ENCODE measurements around the gene RHOJ.
"Not testable (repeated sequence)": the region's sequence is repeated elsewhere in the genome, so short reads cannot be mapped to it uniquely, and the experiment has no call there.

Gene RHOJ

DNA sequence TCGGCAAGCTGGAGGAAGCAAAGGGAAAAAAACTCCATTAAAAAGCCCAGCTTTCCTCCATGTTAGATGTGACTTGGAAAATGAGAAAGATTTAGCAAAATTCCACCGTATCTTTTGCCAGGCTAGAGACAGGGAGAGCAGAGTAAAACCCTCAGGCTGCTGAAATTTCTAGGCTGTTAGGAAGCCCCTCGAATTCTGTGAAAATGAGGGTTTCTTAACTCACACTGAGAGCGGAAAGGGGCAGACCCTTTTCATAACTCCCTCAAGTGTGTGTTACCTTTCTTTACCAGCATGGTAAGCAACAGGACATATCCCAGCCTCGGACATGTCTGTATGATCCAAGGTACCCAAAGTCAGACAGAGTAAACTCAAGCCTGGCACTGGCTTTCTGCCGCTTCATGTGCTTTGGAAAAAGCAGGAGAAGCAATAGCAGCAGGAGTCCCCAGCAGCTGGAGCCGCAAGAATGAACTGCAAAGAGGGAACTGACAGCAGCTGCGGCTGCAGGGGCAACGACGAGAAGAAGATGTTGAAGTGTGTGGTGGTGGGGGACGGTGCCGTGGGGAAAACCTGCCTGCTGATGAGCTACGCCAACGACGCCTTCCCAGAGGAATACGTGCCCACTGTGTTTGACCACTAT is at the start of gene RHOJ:
Gene RHOJ (plus strand): TSS at position 37 of the 637 bp plus-strand sequence. CDS start 427 bp downstream, at position 464.
- DNase-seq: no peak

DNA sequence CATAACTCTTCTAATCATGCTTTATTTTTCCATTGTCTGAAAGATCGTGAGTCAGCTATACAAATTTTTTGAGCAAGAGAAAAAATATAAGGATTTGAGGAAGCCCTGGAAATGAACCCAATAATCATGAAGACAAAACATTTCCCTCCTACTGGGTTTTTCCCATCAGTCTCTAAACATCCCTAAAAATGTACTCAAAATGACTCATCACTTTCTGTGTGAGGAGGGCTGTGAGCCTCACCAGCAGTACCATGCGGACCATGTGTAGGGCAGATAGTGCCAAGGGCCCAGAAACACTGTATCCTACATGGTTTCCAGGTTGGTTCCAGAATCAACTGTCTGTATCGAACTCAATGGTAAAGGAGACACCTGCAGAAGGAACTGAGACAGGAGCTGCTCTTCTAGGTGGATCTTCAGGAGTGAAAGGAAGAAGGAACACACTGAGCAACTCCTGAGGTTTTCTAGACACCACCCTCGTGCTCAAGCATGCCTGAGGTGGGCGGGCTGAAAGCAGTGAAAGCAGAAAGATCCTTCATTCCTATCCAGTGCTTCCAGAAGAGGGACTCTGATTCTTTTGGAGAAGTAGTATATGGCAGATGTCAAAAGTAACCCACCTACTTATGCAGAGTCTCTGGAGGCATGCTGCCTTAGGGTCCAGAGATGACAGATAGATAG is 48.6 kb upstream of the RHOJ start:
- no peak for DNase-seq

DNA sequence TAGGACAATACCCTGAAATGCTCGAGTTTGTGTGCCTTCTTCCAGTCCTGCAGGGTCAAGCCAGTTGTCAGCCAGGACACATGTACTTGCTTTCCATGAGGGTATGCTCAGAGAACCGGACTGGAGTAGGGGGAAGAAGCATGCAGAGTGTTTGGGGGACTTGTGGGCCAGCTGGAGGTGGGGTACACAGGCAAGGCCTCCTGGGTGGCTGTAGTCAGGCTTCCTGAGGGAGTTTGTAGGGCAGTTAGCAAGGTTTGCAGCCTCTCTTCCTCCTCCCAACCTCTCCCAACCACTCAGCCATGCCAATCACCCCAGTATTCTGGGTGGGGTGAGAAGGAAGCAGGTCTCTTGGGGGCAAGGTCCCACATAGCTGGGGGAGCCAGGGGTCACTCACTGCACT is 47.0 kb upstream of the RHOJ start:
- no peak for DNase-seq

DNA sequence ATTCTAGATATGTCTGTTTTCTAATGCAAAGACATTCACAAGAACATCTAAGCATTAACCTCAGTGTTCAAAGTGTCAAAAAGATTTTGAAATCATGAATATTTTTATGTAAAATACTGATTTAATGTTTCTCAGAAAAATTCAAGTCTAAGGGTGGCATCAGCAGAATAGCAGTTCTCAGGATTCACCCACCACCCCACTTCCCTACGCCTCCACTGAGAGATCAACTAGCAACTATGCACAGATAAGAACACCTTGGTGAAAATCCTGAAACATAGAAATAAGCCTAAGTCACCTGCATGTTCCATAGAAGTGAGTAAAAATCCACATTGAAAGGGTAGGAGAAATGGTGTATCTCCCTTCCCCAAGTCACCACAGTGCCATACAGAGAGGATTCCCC is 40.9 kb upstream of the RHOJ start:
- DNase-seq: no peak

DNA sequence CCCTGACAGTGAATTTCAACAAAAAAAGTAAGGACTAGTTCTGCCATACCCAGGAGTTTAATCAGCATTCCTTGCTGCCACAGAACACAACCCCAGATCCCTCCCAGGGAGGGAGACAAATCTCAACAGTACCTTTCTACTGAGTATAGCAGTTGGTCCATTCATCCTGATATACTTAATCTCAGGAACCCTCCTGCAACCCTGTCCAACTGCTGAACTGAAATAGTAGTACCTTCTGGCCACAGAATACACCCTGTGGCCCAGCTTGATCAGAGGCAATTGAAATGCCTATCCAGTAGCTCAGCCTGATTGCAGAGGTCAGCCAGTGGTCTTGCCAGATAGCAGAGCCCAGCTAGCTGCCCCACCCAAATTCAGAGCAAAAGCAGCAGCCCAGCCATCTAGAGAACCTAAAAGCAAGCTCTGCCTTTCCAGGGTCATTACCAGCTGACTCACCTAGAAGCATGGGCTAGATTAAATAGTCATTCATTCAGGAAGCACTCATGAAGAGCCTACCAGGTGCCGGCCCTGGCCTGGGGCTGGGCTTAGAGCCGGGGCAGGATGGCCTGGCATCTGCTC is 40.0 kb upstream of the RHOJ start:
- DNase-seq: no peak

DNA sequence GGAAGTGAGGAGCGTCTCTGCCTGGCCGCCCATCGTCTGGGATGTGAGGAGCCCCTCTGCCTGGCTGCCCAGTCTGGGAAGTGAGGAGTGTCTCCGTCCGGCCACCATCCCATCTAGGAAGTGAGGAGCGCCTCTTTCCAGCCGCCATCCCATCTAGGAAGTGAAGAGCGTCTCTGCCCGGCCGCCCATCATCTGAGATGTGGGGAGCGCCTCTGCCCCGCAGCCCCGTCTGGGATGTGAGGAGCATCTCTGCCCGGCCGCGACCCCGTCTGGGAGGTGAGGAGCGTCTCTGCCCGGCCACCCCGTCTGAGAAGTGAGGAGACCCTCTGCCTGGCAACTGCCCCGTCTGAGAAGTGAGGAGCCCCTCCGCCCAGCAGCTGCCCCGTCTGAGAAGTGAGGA is 39.0 kb upstream of the RHOJ start:
- DNase-seq: not testable (repeated sequence)

DNA sequence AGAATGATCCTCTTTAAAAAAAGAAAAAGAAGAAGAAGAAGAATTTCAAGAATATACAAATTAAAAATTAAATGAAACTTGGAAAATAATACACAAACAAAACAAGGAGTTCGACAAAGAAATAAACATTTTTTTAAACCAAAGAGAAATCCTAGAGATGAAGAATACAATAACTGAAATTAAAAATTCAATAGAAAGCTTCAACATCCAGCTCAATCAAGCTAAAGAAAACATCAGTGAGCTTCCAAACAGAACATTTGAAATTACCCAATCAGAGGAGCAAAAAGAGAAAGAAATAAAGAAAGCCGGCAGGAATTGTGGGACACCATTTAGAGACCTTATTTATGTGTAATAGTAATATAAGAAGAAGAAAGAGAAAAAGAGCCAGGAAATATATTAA is 37.2 kb upstream of the RHOJ start:
- DNase-seq: no peak

DNA sequence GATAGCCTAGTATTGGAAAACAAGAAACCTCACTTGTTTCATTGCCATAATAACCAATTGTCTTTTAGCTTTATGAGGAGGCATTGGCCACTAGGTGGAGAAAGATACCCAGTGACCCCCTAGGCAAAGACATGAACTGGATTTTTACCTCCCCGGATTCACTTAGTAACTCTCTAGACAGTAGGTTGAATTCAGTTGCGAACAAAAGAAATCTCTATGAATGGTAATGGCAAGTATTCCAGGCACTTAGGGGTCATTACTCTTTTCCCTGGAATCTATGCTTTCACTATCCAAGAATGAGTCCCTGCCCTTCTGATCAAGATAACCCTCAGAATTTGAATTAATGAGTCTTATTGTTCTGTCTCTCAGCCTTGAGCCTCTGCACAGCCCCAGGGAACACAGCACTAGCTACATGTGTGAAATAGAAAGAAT is 29.5 kb upstream of the RHOJ start:
- DNase-seq: no peak

DNA sequence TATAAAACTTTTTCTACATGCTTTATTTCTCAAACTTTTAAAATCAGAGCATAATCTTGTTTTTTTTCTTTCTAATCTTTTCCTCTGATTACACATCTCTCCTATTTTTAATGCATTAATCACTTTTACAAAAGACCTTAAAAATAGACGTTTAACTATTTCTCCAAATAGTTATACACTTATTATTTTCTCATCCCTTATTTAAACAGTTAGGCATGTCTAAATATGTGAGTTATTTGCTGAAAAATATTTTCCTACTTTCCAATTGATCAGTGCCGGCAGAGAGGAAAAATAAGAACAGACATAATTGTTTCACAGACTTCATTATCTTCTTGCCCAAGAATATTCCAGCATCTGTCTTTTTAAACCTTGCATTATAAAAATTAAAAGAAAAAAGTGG is 28.7 kb upstream of the RHOJ start:
- no peak for DNase-seq

DNA sequence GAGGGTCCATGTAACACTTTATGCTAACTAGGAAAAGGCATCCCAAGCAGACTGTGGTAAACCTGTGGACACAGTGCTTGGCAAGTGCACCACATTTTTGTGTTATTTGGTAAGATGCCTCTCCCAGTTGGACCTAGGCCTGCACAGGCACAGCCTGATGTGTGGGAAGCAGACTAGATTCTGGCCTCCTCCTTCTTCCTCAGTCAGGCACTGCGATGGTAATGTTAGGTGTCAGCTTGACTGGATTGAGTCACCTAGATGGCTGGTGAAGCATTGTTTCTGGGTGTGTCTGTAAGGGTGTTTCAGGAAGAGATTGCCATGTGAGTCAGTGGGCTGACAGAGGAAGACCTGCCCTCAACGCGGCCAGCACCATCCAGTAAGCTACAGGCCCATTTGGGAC is 25.3 kb upstream of the RHOJ start:
- DNase-seq: no peak

DNA sequence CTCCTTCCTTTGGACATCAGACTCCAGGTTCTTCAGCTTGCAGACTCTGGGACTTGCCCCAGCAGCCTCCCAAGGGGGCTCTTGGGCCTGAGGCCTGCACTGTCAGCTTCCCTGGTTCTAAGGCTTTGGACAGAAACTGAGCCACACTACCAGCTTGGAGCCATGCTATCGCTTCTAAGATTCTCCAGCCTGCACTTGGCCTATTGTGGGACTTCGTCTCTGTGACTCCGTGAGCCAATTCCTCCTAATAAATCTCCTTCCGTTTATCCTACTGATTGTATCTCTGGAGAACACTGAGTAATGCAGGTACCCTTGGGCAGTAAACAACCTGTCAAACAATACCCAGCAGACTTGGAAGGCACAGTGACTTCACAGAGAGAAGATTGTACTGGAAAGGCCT is 24.9 kb upstream of the RHOJ start:
- no peak for DNase-seq

DNA sequence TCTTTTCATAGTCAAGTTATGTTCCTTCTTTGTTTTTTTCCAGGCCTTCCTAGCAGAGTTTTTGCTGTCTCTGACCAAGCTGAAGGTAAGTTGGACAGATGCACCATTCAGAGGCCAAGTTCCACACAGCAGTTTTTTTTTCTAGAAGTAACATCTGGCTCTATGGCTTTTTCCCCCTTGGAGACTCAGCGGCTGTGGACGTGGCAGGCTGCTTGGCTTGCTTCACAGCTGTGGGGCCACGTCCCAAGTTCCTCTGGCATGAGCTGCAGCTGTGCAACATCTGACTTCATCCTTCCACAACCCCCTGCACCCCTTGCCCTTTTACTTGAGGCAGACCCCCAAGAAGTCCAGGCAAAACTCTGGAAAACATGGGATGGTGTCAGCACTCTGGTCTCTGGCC is 24.2 kb upstream of the RHOJ start:
- DNase-seq: no peak

DNA sequence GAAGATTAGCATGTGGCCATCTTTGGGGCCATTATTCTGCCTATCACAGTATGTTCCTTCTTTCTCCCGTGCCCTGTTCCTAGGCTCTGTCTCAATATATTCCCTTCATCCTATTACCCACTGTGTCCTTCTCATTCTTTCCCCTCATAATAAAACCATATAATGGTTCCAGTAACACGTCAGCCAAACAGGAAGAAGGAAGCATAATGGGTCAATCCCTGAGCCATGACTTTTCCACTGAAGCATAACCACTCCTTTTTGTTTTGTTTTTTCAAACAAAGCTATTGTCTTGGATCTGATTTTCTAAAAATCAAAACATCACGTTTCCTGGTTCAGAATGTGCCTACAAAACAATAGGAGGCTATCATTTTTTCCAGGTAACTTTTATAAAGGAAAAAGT is 21.3 kb upstream of the RHOJ start:
- no peak for DNase-seq

DNA sequence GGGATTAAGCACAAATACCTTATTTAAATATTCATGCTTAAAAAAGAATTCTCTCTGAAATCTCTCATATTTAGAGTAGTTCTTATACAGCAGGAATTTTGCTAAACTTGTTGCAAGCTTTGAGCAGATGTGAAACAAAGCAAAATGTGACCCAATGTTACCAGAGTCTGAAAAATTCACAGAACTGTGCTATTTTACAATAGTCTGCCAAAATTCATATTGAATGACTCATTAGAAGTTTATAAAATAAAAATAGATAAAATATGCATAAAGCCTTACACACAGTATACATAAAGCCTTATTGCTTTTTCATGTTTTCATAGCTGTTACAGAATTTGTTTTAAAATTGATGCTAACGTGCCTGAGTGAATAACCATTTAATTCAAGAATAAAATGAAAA is 17.8 kb upstream of the RHOJ start:
- DNase-seq: no peak

DNA sequence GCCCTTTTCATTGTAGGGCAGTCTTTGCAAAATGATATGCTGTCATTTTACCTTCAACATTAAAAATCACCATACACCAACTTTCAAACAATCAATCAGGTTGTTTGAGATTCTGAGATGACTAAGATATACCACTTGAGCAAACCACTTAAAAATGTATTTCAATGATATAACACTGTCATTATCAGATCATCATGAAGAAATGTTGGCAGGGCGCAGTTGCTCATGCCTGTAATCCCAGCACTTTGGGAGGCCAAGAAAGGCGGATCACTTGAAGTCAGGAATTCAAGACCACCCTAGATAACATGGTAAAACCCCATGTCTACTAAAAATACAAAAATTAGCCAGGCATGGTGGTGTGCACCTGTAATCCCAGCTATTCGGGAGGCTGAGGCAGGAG is 13.0 kb upstream of the RHOJ start:
- DNase-seq: no peak

DNA sequence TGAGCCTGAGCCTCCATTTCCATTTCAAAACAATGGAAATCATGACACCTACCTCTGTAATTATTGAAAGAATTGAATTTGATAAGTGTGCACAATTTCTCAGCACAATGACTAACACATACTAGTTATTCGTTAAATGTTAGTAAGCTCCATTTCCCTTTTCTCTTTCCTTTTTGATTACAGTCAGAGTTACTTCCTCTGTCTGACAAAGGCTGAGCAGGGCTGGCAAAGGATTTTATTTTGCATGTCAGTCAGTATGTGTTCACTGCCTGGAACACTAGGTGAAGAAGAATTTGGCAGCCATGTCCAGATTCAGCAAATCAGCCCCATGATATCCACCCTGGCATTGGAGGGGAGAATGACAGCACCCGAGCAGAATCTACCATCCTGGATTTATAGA is 12.2 kb upstream of the RHOJ start:
- no peak for DNase-seq

DNA sequence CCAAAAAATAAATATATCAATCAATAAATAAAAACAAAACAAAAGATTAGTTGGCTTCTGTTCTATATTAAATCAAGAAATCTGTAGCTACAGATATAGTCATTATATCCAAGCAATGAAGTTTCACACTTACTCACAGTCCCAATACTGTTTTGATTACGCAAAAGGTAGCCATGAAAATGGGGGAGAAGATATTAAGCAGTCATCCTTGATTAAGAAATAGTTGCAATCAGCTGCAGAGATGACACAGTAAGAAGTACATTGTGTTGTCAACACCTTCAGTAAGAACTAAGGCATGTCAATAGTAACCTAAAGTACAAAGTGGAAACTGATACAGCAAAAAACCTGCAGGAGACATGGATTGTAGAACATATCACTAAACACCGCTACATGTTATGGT is 11.0 kb upstream of the RHOJ start:
- no peak for DNase-seq

DNA sequence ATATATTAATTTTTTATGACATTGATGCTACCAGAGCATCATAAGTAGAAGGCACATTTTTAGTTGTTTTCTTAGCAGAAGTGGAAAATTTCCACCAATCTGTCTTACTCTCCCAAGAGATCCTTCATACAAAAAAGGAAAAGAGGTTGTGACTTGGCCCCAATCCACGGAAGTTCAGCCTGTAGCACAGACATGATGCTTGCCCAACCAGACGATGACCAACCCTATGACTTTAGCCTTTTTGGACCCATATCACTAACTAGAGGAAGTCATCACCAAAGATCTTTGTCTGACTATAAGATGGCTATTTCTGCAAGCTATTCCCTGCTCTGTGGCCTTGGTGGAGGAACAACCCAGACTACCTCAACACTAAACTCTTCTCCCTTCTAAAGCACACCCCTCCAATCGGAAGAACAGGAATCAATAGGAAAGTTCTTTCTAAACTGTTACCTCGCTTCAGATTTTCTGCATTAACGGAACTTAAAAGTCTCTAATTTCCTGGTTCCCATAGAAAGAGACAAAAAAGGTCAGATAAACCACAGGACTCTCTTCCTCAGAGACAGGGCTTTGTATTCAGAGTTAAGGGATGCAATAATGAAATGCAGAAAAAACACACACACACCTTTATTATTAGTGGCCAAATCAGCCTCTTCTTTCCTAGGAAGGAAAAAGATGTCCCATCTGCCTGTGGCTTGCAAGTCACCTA is 4.1 kb upstream of the RHOJ start:
- DNase-seq: no peak

DNA sequence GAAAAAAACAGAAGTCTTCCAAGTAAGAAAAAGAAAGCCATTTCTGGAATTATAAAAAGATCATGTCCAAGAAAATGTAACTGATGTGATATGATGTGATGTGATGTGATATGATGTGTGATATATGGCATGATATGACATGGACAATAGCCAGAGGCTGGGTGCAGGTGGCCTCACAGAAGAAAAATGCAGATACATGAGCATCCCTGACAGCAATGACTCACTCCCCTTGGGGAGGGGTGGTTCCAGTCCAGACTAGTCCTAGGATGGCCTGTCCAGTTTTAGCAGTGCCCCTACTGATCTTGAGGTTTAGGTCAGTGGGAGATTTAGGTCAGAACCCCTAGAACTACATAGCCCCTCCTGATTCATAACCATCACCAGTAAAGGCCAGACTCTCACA is 3.5 kb upstream of the RHOJ start:
- DNase-seq: no peak

DNA sequence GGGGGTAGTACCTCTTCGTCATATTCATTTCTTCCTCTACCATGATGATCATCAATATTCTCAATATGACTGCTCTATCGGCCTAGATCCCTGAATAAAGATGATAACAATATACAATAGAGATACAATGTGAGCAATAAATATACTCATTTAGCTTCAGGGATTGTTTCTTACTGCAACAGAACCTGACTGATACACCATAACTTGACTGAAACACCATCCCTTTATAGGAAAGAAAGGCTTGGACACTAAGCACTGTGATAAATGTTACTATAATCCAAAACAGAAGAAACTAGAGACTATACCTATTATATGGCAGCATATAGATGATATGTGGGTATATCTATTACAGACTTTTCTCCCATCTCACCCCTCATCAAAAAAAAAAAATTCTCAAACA is 1.2 kb upstream of the RHOJ start:
- DNase-seq: no peak

DNA sequence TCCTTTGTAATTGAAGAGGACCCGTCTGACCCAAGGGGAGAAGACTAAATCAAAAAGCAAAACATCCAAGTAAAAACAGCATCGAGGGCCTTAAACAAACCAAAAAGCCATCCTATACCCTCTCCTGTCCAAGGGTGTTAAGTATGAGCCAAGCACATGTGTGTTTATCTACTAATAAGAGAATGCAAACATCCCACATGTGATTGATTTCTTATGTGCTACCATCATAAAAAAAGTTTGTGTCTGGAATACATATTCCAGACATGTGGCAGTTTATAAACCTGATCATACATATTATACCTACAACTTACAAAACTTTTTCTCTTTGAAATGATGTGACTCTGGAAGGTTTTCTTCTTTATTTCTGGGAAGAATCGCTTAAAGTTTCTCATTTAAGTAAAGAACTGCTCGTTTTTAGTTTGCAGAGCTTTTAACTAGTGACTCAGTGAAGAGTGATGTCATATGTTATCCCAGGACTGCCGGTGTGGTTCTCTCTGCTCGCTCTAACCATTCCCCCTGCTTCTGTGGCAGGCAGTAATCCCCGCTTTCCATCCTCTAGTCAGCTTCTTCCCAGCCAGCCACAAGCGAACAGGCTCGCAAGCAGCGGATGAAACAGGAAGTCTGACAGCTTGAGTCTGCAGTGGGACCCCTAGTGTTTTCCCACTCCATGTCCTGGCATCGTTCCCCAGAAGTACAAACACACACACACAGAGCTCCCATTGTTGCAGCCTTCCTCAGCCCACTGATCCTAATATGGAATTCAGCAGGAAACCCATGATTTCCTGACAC is 431 bp upstream of the RHOJ start:
- no peak for DNase-seq

DNA sequence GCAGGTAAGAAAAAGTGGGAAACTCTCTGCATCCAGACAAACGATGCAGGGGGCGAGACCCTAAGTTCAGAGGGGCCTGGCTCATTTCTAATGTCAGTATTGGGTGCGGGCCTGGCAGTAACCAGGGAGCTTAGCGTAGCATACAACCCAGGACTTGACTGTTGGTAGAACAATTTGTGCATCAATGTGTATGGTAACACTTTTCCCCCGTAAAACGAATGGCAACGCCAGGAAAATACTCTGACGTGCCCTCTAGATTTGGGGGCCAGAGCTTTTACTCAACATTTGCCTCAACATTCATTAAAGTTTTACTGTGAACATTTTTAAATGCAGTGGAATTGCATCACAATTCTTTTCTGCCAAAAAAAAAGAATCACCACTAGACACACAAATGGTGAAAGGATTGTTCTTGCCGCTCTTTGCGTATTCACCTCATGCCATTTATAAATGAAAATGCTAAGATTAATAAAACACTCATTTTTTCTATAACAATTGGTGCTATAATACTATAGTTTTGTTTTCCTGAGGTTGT is 867 bp downstream of the RHOJ start:
- DNase-seq: no peak

DNA sequence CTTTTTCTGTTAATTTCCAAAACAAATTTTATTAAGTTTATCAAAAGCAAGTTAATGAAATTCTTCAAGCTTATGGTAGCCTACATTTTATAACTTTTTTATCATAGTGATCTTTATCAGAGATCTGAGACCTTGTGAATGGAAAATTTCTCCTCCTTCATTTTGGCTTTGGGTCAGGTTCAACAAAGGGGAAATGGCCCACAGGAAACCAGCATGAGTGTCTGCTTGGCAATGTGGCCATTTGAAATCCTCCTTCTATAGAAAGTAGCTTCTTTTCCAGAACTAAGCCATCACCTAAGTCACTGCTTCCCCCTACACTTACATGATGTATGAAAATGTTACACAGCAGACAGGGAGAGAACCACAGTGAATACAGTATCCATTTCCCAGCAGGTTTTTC is 1.6 kb downstream of the RHOJ start:
- DNase-seq: no peak
